HepG2 (cell line): ENCODE results near the gene RMI2. TPM values are rescaled to one million over a fixed set of nuclear protein-coding genes. Genes with fewer than 3 reads are reported as not detected.
A peak's percentile ranks its signal among the peaks of the same experiment; 100 is the strongest.

Experiments used
- ELF4 ChIP-seq: sonication (generic); formaldehyde crosslinking; IDR thresholded peaks from 2 replicates; pipeline ENCODE4 v1.5.0; 2020; ENCODE audit warnings: missing genetic modification reagents, mild to moderate bottlenecking, moderate library complexity, borderline replicate concordance
- GRHL1 ChIP-seq: sonication (generic); formaldehyde crosslinking; conservative IDR thresholded peaks from 2 replicates; pipeline ENCODE4 v1.8.0; 2022; ENCODE audit warnings: missing genetic modification reagents
- IRF2 ChIP-seq: IDR thresholded peaks from 2 replicates; pipeline ENCODE4 v1.6.1; 2018; ENCODE audit warnings: missing genetic modification reagents, missing compliant biosample characterization
- MLXIP ChIP-seq: sonication (generic); formaldehyde crosslinking; IDR thresholded peaks from 2 replicates; pipeline ENCODE4 v1.9.0; 2021; ENCODE audit warnings: missing genetic modification reagents, borderline replicate concordance
- PATZ1 ChIP-seq: sonication (generic); formaldehyde crosslinking; IDR thresholded peaks from 2 replicates; pipeline ENCODE4 v1.4.0; 2020; ENCODE audit warnings: missing genetic modification reagents
- PAWR ChIP-seq: sonication (generic); formaldehyde crosslinking; IDR thresholded peaks from 2 replicates; pipeline ENCODE4 v1.4.0; 2020; ENCODE audit warnings: missing genetic modification reagents, mild to moderate bottlenecking, borderline replicate concordance
- PREB ChIP-seq: sonication (generic); formaldehyde crosslinking; IDR thresholded peaks from 2 replicates; pipeline ENCODE4 v1.4.0; 2020; ENCODE audit warnings: missing genetic modification reagents
- PRPF4 ChIP-seq: fragments of 200-400 bp; formaldehyde crosslinking; IDR thresholded peaks from 2 replicates; pipeline ENCODE4 v1.6.1; 2016; ENCODE audit warnings: low read length, low read depth; ENCODE audit not compliant: poor library complexity, severe bottlenecking
- RBAK ChIP-seq: sonication (generic); formaldehyde crosslinking; IDR thresholded peaks from 2 replicates; pipeline ENCODE4 v1.5.1; 2020; ENCODE audit warnings: mild to moderate bottlenecking, missing genetic modification reagents
- SIN3B ChIP-seq: fragments of 150-350 bp; IDR thresholded peaks from 2 replicates; pipeline ENCODE4 v1.6.1; 2014; ENCODE audit warnings: low read length
- TBX2 ChIP-seq: sonication (generic); formaldehyde crosslinking; IDR thresholded peaks from 2 replicates; pipeline ENCODE4 v1.5.0; 2020; ENCODE audit warnings: missing genetic modification reagents, mild to moderate bottlenecking, borderline replicate concordance
- TFDP2 ChIP-seq: sonication (generic); formaldehyde crosslinking; IDR thresholded peaks from 2 replicates; pipeline ENCODE4 v1.4.0; 2020; ENCODE audit warnings: missing genetic modification reagents
- ZNF17 ChIP-seq: sonication (generic); formaldehyde crosslinking; IDR thresholded peaks from 2 replicates; pipeline ENCODE4 v1.5.0; 2020; ENCODE audit warnings: mild to moderate bottlenecking, missing genetic modification reagents
- ZNF607 ChIP-seq: sonication (generic); formaldehyde crosslinking; IDR thresholded peaks from 2 replicates; pipeline ENCODE4 v1.5.1; 2020; ENCODE audit warnings: missing genetic modification reagents, mild to moderate bottlenecking, borderline replicate concordance
- ZNF792 ChIP-seq: IDR thresholded peaks from 2 replicates; pipeline ENCODE4 v1.6.1; 2016
- polyA plus RNA-seq, 8 experiments: library from polyadenylated mRNA; depleted of rRNA in 3 of 8; stranded (reverse) in 7 of 8; unstranded in 1 of 8; fragments of >200 nt; fragmentation: Illumina TruSeq in 4 of 8; extraction: Trizol in 4 of 8; gene quantifications; 2 replicates each; pipeline versions ENCODE4 v1.2.1 to v1.2.3, GENCODE V29; 2011 to 2016; ENCODE audit warnings: low read depth in 4 of 8, missing spikeins in 1 of 8, mixed read lengths in 1 of 8; ENCODE audit not compliant: insufficient read depth in 1 of 8
- total RNA-seq, 5 experiments: library from RNA; depleted of rRNA; stranded (reverse); fragments of >200 nt; fragmentation: Illumina TruSeq; extraction: Trizol; gene quantifications; 2 replicates each; pipeline ENCODE4 v1.2.3, GENCODE V29; 2016; ENCODE audit warnings: low read depth in 1 of 5
- TF ChIP-seq, protein P1 (sequence below): sonication (generic); formaldehyde crosslinking; IDR thresholded peaks from 2 replicates; pipeline ENCODE4 v1.5.0; 2020; ENCODE audit warnings: mild to moderate bottlenecking, missing genetic modification reagents

RMI2 gene
- total and polyA plus RNA-seq, 2 of the 13 experiments (the other 11 are each of a cell fraction or from before 2014, with no cell fraction given) = 24.5 to 55.7 TPM

GRCh38 chr16:11319529-11320146, 25.6 kb upstream of the RMI2 start (continued):
- TF ChIP-seq PATZ1 (CRISPR knock-in tag) (no peak), PRPF4 (no peak), ZNF17 (CRISPR knock-in tag) (no peak), RBAK (CRISPR knock-in tag) (no peak), PREB (CRISPR knock-in tag) (no peak), SIN3B (no peak), PAWR (CRISPR knock-in tag) (no peak), ZNF792 (CRISPR knock-in tag) (no peak), IRF2 (CRISPR knock-in tag) (no peak), TBX2 (CRISPR knock-in tag) (0 out of 2 replicates have a peak, but pooled peaks have one; percentile 25), ELF4 (CRISPR knock-in tag) (no peak), MLXIP (no peak), ZNF607 (no peak), TFDP2 (no peak), GRHL1 (CRISPR knock-in tag) (no peak)
- TF ChIP-seq, protein P1, sequence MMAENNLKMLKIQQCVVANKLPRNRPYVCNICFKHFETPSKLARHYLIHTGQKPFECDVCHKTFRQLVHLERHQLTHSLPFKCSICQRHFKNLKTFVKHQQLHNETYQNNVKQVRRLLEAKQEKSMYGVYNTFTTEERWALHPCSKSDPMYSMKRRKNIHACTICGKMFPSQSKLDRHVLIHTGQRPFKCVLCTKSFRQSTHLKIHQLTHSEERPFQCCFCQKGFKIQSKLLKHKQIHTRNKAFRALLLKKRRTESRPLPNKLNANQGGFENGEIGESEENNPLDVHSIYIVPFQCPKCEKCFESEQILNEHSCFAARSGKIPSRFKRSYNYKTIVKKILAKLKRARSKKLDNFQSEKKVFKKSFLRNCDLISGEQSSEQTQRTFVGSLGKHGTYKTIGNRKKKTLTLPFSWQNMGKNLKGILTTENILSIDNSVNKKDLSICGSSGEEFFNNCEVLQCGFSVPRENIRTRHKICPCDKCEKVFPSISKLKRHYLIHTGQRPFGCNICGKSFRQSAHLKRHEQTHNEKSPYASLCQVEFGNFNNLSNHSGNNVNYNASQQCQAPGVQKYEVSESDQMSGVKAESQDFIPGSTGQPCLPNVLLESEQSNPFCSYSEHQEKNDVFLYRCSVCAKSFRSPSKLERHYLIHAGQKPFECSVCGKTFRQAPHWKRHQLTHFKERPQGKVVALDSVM (CRISPR knock-in tag) = peak; percentile 91
